ENCODE results near the gene PRR14. TPM values are rescaled to one million over a fixed set of nuclear protein-coding genes. Genes with fewer than 3 reads are reported as not detected.

Gene PRR14
- polyA plus RNA-seq, 1 experiment, result 5.2 TPM

DNA sequence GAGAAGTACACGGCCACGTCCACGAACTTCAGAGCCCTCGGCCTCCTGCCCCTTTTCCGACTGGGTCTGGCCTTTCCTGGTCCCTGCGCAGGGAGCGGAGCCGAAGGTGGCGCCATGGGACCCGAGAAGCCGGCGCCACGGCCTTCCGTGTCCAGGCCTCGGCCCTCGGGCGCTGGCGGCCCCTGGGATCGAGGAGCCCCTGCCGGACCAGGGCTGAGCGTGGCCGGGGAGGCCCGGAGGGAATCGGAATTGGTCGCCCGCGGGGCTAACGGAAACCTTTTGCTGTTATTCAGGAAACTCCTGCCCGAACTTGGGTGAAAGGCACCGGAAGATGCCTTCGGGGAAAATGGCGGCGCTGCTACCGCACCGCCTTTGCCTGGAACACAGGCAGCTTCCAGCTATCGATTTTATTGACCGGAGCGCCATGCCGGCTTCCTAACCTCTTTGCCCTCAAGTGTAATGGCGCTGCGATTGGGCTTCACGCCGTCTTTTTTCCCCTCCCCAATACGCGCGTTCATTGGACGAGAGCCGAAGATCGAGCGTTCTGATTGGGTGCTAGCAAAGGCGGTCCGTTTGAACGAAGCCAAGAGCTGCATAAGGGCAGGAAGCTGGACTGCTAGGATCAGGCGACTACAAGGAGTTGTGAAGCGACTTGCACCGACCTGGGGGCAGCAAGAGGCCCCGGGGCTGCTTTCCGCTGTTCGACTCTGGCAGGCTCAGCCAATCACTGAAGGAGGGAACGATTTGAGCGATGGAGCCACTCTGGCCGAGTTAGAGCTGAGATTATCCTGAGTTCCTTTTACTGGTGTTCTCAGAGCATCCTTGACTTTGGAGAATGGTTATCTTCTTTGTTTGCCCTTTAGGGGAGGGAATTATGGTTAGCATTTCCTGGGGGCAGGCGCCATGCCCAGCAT lies 40.6 kb upstream of the PRR14 start, which contains the start of gene ZNF689:
TSS of gene ZNF689 (minus strand) at position 464 of the 914 bp plus-strand sequence. CDS start at position 116, 348 bp downstream.
- Histone ChIP-seq H3K36me3 (ENCODE audit: control insufficient read depth, insufficient read depth, low read length) (peaks cover under 1% of the 10 kb centered on the region), H3K4me3 (ENCODE audit: low read depth, low read length) (peak within 1 kb of the TSS; percentile 72), H3K27me3 (ENCODE audit: control insufficient read depth, insufficient read depth, low read length) (no peaks in the 10 kb centered on the region)
- TF ChIP-seq, protein P1, sequence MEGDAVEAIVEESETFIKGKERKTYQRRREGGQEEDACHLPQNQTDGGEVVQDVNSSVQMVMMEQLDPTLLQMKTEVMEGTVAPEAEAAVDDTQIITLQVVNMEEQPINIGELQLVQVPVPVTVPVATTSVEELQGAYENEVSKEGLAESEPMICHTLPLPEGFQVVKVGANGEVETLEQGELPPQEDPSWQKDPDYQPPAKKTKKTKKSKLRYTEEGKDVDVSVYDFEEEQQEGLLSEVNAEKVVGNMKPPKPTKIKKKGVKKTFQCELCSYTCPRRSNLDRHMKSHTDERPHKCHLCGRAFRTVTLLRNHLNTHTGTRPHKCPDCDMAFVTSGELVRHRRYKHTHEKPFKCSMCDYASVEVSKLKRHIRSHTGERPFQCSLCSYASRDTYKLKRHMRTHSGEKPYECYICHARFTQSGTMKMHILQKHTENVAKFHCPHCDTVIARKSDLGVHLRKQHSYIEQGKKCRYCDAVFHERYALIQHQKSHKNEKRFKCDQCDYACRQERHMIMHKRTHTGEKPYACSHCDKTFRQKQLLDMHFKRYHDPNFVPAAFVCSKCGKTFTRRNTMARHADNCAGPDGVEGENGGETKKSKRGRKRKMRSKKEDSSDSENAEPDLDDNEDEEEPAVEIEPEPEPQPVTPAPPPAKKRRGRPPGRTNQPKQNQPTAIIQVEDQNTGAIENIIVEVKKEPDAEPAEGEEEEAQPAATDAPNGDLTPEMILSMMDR (IDR thresholded peaks at IDR 0.05; ENCODE audit: insufficient read depth, low read depth, low read length), result no peak
- POLR2A ChIA-PET, result interaction anchor here (0.8 kb wide), 1 partner anchor 75 kb away, joined by 3 read pairs; no protein-coding TSS in a partner anchor
- peak; percentile 82 for DNase-seq (ENCODE audit: low read depth)
- CTCF ChIA-PET, result interaction anchor here (1.4 to 2.8 kb wide), 3 partner anchors 12 to 161 kb away, joined by 4 to 16 read pairs (median 5); no protein-coding TSS in a partner anchor

DNA sequence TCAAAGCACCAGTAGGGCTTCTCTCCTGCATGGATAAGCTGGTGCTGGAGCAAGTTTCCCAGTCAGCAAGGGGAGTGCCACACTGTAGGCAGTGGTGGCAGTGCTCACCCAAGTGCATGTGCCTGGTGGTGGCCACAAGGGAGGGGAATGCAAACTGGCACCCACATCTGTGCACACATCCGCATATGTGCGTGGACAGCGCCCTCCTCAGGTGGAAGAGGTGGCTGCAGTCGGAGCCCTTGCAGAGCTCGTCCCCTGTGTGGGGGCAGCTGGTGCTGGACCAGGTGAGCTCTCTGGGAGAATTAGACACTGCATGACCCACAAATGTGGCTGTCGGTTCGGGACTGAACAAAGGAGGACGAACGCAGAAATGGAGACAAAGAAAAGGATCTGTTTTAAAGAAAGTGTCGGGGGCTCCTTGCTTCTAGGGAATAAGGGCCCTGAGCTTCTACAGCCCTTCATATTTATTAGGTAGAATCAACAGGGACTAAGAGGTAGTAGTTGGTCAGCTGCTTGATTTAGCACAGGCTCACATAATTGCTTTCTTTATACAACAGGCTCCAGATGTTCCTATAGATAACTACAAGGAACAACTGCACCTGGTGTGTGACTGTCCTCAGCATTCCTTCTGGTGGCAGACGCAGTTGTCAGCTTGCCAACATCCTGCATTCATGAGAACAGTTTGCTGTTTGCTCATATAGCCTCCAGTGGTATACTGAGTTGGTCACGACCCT lies 35.2 kb upstream of the PRR14 start:
- no peaks in the 10 kb centered on the region for H3K36me3 ChIP-seq (ENCODE audit: control insufficient read depth, insufficient read depth, low read length)
- POLR2A ChIA-PET, result no interaction called here

DNA sequence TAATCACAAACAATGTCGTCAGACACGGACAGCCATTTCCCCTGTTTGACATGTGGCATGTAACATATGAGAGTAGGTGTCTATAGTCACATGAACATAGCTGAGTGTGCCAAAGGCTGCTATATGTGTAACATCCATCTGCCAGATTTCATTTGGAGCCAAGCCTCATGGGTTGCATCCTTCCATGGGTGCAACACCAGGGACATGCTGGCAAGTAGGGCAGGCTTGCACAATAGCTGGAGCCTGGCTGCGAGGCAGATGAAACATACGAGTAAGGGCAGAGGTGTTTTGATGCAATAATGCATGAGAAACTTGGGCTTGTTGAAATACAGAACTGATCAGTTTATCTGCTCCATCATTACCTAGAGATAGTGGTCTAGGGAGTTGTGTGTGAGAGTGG lies 31.6 kb upstream of the PRR14 start:
- Histone ChIP-seq H3K36me3 (ENCODE audit: control insufficient read depth, insufficient read depth, low read length) (no peaks in the 10 kb centered on the region), H3K27me3 (ENCODE audit: control insufficient read depth, insufficient read depth, low read length) (no peaks in the 10 kb centered on the region; the same call in 1 of the 2 replicates), H3K4me3 (ENCODE audit: low read depth, low read length) (no peak overlapping the region)
- ChIA-PET POLR2A (no interaction called here), CTCF (interaction anchor here (0.9 to 1.8 kb wide), 5 partner anchors 10 to 185 kb away, joined by 3 to 9 read pairs (median 3); no protein-coding TSS in a partner anchor)
- TF ChIP-seq, protein P1 (IDR thresholded peaks at IDR 0.05; ENCODE audit: insufficient read depth, low read depth, low read length), result no peak
- DNase-seq (ENCODE audit: low read depth), result no peak

More for the DNA sequence above, 35.2 kb upstream of the PRR14 start:
- TF ChIP-seq, protein P1 (IDR thresholded peaks at IDR 0.05; ENCODE audit: insufficient read depth, low read depth, low read length), result peak; percentile 56
- CTCF ChIA-PET, result interaction anchor here (0.6 to 3.1 kb wide), 11 partner anchors 9 to 185 kb away, joined by 3 to 11 read pairs (median 4); partner anchors contain the start of genes DCTPP1 and SEPHS2
- no peak overlapping the region for H3K4me3 ChIP-seq (ENCODE audit: low read depth, low read length)
- no peak for DNase-seq (ENCODE audit: low read depth)
- H3K27me3 ChIP-seq (ENCODE audit: control insufficient read depth, insufficient read depth, low read length), result no peaks in the 10 kb centered on the region

DNA sequence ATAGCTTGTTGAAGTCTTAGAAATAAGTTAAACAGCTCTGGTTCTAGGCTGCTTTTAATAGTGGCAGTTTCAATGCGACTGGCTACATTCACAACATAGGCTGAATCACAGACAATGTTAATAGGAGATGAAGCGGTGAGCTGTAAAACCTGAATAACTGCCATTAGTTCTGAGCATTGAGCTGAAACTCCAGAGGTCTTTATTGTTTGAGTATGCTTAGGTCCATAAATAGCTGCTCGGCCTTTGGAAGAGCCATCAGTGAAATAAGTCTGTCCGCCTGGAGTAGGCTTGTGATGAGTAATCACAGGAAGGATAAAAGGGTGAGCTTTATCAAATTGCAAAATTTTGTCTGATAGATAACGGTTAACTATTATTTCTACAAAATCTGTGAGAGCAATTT lies 31.1 kb upstream of the PRR14 start:
- TF ChIP-seq, protein P1 (IDR thresholded peaks at IDR 0.05; ENCODE audit: insufficient read depth, low read depth, low read length), result no peak
- POLR2A ChIA-PET, result no interaction called here
- Histone ChIP-seq H3K4me3 (ENCODE audit: low read depth, low read length) (no peak overlapping the region), H3K27me3 (ENCODE audit: control insufficient read depth, insufficient read depth, low read length) (no peaks in the 10 kb centered on the region; the same call in 1 of the 2 replicates), H3K36me3 (ENCODE audit: control insufficient read depth, insufficient read depth, low read length) (no peaks in the 10 kb centered on the region)
- CTCF ChIA-PET, result interaction anchor here (0.7 to 1.8 kb wide), 7 partner anchors 10 to 599 kb away, joined by 3 to 9 read pairs (median 3); no protein-coding TSS in a partner anchor
- no peak for DNase-seq (ENCODE audit: low read depth)
